GM21528 (cell line): Measurements from ENCODE around the gene CDCA4.

Source experiments
- ATAC-seq: cut with Tn5 transposase; IDR thresholded peaks from one replicate; pipeline ENCODE4 v1.9.1; 2021; ENCODE audit warnings: mild to moderate bottlenecking, moderate library complexity; ENCODE audit not compliant: unreplicated experiment, low FRiP score

Gene CDCA4

DNA sequence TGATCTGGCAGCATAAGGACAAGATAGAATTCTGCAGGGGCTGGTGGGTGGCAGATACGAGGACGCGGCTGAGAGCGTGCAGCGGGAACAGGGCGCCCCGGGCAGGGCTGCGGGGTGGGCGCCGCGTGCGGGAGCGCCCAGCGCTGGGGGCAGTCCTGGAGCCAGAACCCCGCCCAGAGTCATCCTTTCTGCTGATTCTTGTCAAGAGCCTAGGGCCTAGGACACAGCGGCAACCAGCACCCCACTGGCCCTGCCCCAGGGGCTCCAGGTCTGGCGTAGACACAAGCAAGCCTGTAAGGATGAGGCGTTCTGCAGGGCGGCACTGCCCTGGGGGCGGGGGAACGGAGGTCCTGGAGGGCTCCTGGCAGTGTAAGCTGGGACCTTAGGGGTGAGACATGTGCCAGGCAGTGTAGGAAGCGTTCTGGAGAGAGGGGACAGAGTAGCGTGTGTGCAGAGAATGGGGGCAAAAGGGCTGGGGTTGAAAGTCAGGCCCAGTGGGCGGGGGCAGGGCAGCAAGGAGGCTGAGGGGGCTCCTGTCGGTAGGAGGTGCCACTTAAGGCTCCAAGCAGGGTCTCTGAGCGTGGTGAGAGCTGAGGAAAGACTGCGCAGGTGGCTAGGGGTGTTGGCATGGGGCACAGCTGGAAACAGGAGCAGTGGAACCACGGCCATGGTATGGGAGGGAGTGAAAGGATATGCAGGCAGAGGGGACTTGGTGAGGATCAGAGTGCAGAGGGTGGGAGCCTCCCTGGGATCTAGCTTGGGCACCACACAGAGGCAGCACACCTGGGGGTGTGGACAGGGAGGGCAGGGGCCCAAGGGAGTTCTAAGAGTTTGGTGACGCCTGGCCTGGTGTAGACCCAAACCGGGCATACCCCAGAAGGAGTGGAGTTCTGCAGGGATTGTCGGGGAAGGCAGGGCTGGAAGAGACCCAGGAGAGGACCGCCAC, 41.9 kb downstream of the CDCA4 start:
- ATAC-seq = no peak

DNA sequence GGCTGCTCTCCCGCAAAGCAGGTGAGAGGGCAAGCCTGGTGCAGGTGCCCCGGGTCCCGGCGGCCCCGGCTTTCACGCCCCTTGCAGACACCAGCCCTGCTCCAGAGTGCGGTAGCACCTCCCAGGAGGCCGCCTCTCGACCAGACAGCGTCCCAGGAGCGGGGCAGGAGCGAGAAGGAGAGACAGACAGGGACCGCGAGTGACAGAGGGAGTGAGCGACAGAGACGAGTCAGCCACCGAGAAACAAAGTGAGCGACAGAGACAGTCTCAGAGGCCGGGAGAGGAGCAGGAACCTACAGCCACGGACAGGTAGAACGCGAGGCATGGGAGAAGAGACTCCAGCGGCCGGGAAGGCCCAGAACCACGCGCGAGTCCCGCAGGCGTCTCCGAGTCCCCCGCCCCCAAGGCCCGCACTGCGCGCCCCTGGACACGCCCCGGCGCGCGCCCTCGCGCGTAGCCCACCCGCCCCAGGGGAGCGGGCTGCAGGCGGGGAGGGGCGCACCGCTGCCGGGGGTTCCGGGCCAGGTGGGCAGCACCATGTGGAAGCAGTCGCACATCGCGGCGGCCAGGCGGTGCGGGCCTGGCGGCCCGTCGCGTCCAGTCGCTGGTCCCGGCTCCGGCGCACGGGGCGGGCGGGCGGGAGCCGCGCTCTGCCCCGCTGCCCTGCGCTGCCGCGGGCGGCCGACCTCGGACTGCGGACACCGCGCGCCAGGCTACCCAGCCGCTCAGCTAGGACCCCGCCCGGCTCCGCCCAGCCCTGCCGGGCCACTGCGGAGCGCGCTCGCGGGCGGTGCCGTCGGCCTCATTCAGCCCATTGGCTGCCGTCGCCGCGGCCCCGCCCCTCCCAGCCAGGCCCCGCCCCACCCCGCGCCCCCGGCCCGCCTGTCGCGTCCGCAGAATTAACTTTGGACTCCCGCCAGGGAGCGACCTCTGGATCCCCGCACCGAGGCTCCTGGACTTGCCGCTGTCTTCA, 42.9 kb downstream of the CDCA4 start, which contains the start of gene AHNAK2:
Gene AHNAK2 (minus strand): TSS at position 694 of the 973 bp plus-strand sequence. CDS start 137 bp downstream, at position 557.
- ATAC-seq = no peak

- no peak for ATAC-seq
Measured at GRCh38 chr14:104977008-104977680, 43.7 kb downstream of the CDCA4 start.

DNA sequence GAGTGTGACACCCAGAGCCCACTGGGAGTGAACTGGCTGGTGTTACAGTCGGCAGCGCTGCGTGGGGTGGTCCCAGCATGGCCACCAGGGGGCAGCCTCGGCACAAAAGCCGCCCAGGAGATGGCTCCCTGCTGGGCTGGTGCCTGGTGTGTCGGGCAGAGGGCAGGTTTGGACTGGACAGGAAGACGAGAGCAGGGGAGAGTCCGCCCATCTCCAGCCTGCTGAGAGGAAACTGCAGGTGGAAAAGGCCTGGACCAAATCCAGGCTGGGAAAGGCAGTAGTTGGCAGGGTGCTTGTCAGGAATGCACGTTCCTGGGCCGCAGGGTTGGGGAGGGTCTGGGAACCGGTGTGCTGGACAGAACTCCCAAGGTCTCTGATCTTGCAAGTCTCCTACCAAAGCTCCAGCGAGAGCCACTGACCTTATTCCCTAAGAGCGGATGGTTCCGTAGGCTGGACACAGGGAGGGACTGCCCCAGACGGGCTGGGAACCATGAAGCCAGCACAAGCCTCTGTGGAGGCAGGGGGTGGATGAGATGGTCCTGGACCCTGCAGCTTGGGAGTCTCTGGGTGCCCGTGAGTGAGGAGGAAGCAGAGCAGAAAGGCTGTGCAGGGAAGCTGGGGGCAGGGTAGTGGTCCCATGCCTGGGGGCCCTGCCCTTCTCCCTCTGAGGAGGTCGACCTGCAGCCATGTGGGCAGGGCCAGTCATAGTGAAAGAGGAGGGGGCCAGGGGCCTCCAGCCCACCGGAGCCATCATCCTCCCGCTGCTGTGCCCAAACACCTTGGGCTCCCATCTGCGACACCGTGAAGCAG, 44.5 kb downstream of the CDCA4 start:
- peak; percentile 49 for ATAC-seq

DNA sequence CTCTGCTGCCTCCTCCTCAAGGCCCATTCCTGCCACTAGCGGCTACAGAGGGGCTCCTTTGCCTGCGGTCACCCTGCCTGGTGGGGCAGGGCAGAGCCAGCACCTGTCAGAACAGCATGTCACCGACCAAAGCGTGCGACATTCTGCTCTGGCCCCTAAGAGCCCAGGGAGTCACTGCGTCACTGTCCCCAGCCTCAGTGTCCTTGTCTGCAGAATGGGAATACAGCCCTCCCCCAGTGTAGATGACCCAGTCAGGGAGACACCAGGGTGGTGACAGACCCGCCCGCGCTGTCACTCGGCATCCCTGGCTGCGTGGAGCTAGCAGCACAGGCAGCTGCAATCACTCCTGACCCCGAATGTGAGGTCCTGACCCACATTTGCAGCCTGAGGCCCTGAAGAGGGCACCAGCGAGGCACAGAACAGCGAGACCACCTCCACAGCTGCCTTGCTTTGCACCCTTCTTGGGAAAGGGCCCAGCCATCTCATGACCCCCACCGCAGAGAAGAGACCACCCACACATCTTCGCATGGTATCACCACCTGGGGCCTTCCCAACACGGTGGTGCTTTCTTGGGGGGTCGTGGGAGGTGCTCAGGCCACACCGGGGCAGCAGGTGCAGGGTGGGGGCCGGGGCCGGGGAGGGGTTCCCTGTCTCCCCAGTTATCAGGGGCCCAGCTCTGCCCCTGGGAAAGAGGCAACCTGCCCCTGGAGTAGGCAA, 45.2 kb downstream of the CDCA4 start:
- no peak for ATAC-seq

- no peak for ATAC-seq
Measured at GRCh38 chr14:104974665-104975390, 46.1 kb downstream of the CDCA4 start.

DNA sequence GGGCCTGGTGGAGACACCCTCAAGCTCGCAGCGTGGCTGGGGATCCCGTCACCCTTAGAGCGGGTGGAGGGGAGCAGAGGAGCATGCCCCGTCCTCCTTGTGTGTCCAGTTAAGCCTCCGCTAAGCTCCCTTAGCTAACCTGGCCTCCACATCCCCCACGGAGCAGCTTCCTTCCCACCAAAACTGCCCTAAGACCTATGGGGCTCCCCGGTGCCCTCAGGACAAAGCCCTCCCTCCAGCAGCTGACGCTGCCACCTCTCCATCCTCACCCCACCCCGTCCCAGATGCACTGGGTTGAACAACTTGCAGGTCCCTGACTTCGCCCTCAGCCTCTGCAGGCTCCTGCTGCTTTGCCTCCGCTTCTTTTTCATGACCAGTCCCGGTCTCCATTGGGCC, 46.7 kb downstream of the CDCA4 start:
- ATAC-seq = no peak

GRCh38 chr14:104973385-104974145, 47.3 kb downstream of the CDCA4 start:
- no peak for ATAC-seq

- no peak for ATAC-seq
Measured at GRCh38 chr14:104973135-104973384, 47.8 kb downstream of the CDCA4 start.

- ATAC-seq = no peak
Measured at GRCh38 chr14:104972301-104973134, 48.4 kb downstream of the CDCA4 start.

DNA sequence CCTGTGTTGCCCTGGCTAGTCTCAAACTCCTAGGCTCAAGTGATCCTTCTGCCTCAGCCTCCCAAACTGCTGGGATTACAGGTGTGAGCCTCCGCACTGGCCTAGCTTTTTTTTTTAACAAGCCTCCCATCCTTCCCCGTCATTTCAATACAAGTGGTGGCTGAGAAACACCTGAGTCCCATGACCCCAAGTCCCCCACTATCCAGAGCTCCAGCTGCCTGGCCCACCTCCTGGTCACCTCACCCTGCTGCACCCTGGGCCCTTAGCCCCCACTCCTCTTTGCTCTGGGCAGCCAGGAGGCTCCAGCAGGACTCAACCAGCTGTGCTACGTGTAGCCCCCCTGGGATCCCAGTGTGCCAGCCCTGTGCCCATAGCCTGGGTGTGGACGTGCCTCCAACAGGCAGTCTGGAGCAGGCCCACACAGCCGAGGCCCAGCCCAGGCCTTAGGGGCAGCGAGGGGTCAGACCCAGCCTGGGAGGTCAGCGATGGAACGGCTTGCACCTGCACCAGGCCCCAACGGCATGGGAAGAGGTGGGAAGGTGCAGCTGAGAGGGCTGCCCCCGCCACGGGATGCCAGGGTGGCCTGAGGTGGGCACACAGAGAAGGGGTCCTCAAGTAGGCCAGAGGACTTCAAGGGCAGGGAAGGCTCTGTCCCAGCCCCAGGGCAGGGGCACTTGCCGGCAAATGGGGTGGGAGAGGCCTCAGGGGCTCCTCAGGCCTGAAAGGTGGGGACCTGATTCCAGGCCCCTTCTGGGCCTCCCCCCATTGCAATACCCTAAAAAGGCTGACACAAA, 49.2 kb downstream of the CDCA4 start:
- ATAC-seq = no peak

DNA sequence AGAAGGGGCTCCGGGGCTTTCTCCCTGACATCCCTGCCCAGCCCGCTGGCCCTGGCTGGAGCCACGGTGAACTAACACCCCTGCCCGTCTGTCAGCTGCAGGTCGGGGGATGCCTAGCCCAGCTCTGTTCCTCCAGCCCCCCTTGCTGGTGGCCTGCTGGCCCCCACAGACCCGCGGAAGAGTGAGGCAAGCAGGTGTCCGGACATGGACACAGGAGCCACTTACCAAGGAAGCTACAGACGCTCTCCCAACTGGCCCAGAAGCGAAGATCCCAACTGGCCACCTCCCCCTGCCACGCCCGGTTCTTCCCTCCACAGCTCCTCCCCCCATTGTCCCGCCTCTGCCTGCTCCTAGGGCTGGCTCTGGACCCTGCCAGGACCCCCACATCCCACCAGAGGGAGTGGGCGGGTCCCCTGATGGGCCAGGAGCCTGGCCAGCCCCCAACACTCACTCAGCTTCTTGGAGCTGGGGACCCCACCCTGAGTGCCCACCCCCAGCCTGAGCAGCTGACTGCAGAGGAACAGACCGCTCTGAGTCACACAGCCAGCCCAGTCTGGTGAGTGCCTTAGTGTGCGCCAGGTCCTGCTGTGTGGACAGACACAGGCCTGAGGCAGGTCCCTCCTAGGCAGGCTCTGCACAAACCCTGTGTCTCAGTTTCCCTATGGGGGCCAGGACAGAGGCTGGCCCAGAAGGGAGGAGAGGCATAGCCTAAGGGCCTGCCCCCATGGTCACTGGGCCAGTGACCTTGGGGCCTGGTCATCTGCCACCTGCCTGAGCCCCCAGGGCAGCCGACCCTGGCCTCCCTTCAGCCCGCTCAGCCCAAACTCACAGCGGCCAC, 50.4 kb downstream of the CDCA4 start:
- ATAC-seq = no peak

DNA sequence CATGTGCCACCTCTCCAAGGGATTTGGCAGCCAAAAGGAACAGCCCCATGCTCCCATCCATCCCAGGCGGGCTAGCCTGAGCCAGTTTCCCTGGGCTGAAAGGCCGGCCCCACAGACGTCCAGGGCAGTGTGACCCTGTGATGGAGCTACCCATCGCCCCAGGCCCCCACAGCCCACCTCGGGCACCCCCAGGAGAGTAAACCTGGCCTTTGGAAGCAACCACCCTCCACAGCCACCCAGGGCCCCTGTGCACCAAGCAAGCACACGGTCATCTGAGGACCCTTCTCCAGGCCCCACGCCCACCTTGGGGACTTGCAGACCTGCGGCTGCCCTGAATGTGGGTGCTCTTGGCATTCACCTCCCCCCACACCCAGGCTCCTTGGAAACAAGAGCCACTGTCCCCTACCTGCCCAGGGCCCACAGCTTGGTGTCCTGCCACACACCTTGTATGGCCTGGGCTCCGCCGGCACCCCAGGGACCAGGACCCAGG, 51.1 kb downstream of the CDCA4 start:
- no peak for ATAC-seq

- no peak for ATAC-seq
Measured at GRCh38 chr14:104968541-104969401, 52.1 kb downstream of the CDCA4 start.
